GM19328 (cell line): ENCODE results near the gene TDP2.

Experiments used
- ATAC-seq: cut with Tn5 transposase; IDR thresholded peaks from one replicate; pipeline ENCODE4 v1.9.1; 2021; ENCODE audit warnings: mild to moderate bottlenecking, moderate library complexity; ENCODE audit not compliant: unreplicated experiment

Gene TDP2

DNA sequence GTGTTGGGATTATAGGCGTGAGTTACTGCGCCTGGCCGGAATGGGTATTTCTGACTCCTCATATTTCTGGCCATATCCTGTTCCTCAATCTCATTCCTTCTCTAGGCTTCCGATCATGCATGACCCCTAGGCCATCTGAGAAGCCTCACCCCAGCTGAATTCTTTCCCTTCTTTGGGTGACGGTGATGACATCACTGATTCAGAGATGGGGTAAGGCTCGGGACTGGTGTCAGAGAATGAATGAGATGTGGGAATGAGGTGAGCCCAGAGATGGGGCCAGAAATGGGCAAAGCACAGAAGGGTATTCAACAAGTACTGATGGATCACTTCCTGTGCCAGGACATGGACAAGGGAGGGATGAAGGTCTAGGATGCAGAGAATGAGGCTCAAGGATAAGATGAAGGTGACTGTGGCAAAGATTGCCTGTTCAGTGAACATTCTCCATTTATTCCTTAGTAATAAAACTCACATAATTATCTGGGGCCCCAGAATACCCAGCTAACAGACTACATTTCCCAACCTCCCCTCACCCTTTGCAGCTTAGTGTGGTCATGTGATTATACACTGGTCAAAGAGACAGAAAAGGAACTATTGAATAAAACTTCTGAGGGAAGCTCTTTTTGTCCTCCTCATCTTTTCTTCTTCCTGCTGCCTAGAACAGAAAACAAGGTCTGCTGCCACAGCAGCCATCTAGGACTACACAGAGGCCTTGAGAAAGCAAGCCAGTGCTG lies 60.3 kb downstream of the TDP2 start:
- ATAC-seq: no peak

DNA sequence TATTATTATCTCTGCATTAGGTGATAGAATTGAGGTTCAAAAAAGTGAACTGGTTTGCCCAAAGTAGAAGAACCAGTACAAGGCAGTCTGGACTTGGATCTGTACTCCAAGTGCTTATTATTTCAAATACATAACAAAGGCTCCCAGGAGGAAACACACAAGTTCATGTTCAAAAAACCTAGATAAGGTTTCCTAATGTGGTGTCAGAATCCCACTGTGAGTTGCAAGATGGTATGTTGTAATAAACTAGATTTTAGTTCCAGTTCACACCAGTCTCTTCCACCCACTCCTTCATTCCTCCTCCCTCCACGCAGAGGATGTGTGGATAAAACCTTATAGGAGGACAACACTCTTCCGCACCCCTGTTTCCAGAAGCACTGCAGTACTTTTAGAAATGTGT lies 63.5 kb downstream of the TDP2 start:
- ATAC-seq: no peak

- ATAC-seq: no peak
Measured at GRCh38 chr6:24600903-24601302, 65.8 kb downstream of the TDP2 start.
